ENCODE results near the gene MB21D2. TPM values are rescaled to one million over a fixed set of nuclear protein-coding genes. Genes with fewer than 3 reads are reported as not detected.

MB21D2 gene
- polyA plus RNA-seq, 1 donor (not counting 4 experiments of a cell fraction or from before 2014, with no cell fraction given), result 9.0 TPM

DNA sequence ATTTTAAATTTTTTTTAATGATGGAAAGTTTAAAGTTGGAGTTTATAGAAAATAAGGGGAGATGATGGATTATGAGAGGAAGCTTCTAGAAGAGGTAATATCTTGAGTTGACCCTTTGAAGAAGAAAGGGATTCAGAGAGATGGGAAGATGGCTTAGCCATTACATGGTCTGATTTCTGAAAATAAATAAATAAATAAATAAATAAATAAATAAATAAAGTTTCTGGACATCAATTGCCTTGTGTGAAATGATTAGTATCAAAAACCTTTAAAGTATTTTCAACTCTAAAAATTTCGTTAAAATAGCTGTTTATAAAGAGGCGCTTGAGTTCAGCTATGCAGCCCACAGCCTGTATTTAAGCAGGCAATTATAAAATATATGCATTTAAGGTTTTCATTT, 93.3 kb downstream of the MB21D2 start:
- DNase-seq (ENCODE audit: low read depth, low spot score) (no peak), FAIRE-seq (no peak)
- no peak overlapping the region for H3K9ac ChIP-seq (ENCODE audit: control insufficient read depth, extremely low read depth, insufficient read depth, low read length)
- TF ChIP-seq EZH2 (IDR thresholded peaks at IDR 0.05; ENCODE audit: low read length), result no peak
- TF ChIP-seq, protein P1, sequence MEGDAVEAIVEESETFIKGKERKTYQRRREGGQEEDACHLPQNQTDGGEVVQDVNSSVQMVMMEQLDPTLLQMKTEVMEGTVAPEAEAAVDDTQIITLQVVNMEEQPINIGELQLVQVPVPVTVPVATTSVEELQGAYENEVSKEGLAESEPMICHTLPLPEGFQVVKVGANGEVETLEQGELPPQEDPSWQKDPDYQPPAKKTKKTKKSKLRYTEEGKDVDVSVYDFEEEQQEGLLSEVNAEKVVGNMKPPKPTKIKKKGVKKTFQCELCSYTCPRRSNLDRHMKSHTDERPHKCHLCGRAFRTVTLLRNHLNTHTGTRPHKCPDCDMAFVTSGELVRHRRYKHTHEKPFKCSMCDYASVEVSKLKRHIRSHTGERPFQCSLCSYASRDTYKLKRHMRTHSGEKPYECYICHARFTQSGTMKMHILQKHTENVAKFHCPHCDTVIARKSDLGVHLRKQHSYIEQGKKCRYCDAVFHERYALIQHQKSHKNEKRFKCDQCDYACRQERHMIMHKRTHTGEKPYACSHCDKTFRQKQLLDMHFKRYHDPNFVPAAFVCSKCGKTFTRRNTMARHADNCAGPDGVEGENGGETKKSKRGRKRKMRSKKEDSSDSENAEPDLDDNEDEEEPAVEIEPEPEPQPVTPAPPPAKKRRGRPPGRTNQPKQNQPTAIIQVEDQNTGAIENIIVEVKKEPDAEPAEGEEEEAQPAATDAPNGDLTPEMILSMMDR (optimal IDR thresholded peaks at IDR 0.05 in 1 of 3, IDR thresholded peaks at IDR 0.05 in 1 of 3, conservative IDR thresholded peaks at IDR 0.05 in 1 of 3; ENCODE audit: extremely low read depth in 1 of 3, insufficient read depth in 2 of 3, low read length in 3 of 3), result no peak
- no peaks in the 10 kb centered on the region for H3K9me1 ChIP-seq (ENCODE audit: control insufficient read depth, extremely low read depth, insufficient read depth, low read length)
- no peak overlapping the region for H3K27ac ChIP-seq (ENCODE audit: control insufficient read depth, insufficient read depth, low read length)
- dilution Hi-C loops (cut with MboI; ENCODE audit: extremely low pct_ligation_motif_present, low sequenced_read_pairs), result no loop called here
- no peak overlapping the region for H3K4me3 ChIP-seq (ENCODE audit: control insufficient read depth in 2 of 3, extremely low read depth in 1 of 3, insufficient read depth in 2 of 3, low read depth in 1 of 3, low read length in 3 of 3)
- no peak overlapping the region for H2AFZ ChIP-seq (ENCODE audit: control insufficient read depth, low read length)
- no peaks in the 10 kb centered on the region for H3K9me3 ChIP-seq (ENCODE audit: control insufficient read depth, low read depth, low read length)
- peaks cover 8% of the 10 kb centered on the region for H3K79me2 ChIP-seq (ENCODE audit: control insufficient read depth, insufficient read depth, low read length)
- H3K4me1 ChIP-seq (ENCODE audit: control insufficient read depth, extremely low read depth, insufficient read depth, low read length), result peaks cover 12% of the 10 kb centered on the region
- H4K20me1 ChIP-seq (ENCODE audit: control insufficient read depth, extremely low read depth, insufficient read depth, low read length), result no peaks in the 10 kb centered on the region
- H3K36me3 ChIP-seq (ENCODE audit: control insufficient read depth in 2 of 2, extremely low read depth in 1 of 2, insufficient read depth in 2 of 2, low read length in 2 of 2), result no peaks in the 10 kb centered on the region
- no peaks in the 10 kb centered on the region for H3K27me3 ChIP-seq (ENCODE audit: control insufficient read depth, extremely low read depth, insufficient read depth, low read length)
- H3K4me2 ChIP-seq (ENCODE audit: control insufficient read depth, extremely low read depth, insufficient read depth, low read depth, low read length), result no peak overlapping the region

DNA sequence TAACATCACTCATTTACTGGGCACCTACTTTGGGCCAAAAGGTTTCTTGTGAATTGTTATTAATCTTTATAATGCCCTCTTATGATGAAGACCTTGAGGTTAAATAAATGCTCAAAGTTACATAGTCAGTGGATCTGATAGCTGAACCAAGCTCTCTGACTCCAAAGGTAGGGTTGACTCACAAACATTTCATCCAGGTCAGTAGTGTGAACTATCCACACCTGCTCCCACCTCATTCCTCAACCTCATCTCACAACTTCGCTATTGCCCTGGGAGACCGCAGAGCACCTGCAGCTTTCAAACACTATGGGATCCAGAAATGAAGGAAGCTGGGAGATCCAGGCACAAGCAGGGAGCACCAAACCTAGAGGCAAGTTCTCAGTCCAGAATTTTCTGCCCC, 96.5 kb downstream of the MB21D2 start:
- dilution Hi-C loops (cut with MboI; ENCODE audit: extremely low pct_ligation_motif_present, low sequenced_read_pairs), result no loop called here
- Histone ChIP-seq H2AFZ (ENCODE audit: control insufficient read depth, low read length) (no peak overlapping the region), H3K4me1 (ENCODE audit: control insufficient read depth, extremely low read depth, insufficient read depth, low read length) (peaks cover 42% of the 10 kb centered on the region)

More for the DNA sequence above, 96.5 kb downstream of the MB21D2 start:
- DNase-seq (ENCODE audit: low read depth, low spot score) (no peak), FAIRE-seq (no peak)
- Histone ChIP-seq H3K9me3 (ENCODE audit: control insufficient read depth, low read depth, low read length) (no peaks in the 10 kb centered on the region), H4K20me1 (ENCODE audit: control insufficient read depth, extremely low read depth, insufficient read depth, low read length) (no peaks in the 10 kb centered on the region), H3K9me1 (ENCODE audit: control insufficient read depth, extremely low read depth, insufficient read depth, low read length) (no peaks in the 10 kb centered on the region), H3K9ac (ENCODE audit: control insufficient read depth, extremely low read depth, insufficient read depth, low read length) (no peak overlapping the region), H3K79me2 (ENCODE audit: control insufficient read depth, insufficient read depth, low read length) (peaks cover 18% of the 10 kb centered on the region), H3K27me3 (ENCODE audit: control insufficient read depth, extremely low read depth, insufficient read depth, low read length) (no peaks in the 10 kb centered on the region), H3K27ac (ENCODE audit: control insufficient read depth, insufficient read depth, low read length) (no peak overlapping the region), H3K36me3 (ENCODE audit: control insufficient read depth in 2 of 2, extremely low read depth in 1 of 2, insufficient read depth in 2 of 2, low read length in 2 of 2) (no peaks in the 10 kb centered on the region), H3K4me2 (ENCODE audit: control insufficient read depth, extremely low read depth, insufficient read depth, low read depth, low read length) (no peak overlapping the region), H3K4me3 (ENCODE audit: control insufficient read depth in 2 of 3, extremely low read depth in 1 of 3, insufficient read depth in 2 of 3, low read depth in 1 of 3, low read length in 3 of 3) (no peak overlapping the region)
- TF ChIP-seq EZH2 (IDR thresholded peaks at IDR 0.05; ENCODE audit: low read length), result no peak
- TF ChIP-seq, protein P1 (optimal IDR thresholded peaks at IDR 0.05 in 1 of 3, IDR thresholded peaks at IDR 0.05 in 1 of 3, conservative IDR thresholded peaks at IDR 0.05 in 1 of 3; ENCODE audit: extremely low read depth in 1 of 3, insufficient read depth in 2 of 3, low read length in 3 of 3), result no peak
